ENCODE results near the gene DUSP1. TPM values are rescaled to one million over a fixed set of nuclear protein-coding genes. Genes with fewer than 3 reads are reported as not detected.

The DUSP1 gene
- total and polyA plus RNA-seq, 2 of the 13 experiments (the other 11 are each of a cell fraction or from before 2014, with no cell fraction given): 27.1 to 55.5 TPM

GRCh38 chr5:172724242-172725183 is 46.5 kb downstream of the DUSP1 start (continued):
- no peak for TF ChIP-seq EEA1 (CRISPR knock-in tag; IDR thresholded peaks at IDR 0.05; ENCODE audit: borderline replicate concordance)
- TF ChIP-seq CBX5 (CRISPR knock-in tag; IDR thresholded peaks at IDR 0.05; ENCODE audit: borderline replicate concordance): no peak
- TF ChIP-seq FOXJ3 (CRISPR knock-in tag; IDR thresholded peaks at IDR 0.05; ENCODE audit: borderline replicate concordance): peak; percentile 50; the same call in 1 of the 2 replicates
- TF ChIP-seq ZFP1 (CRISPR knock-in tag; IDR thresholded peaks at IDR 0.05): no peak
- no peak for TF ChIP-seq ZNF431 (CRISPR knock-in tag; IDR thresholded peaks at IDR 0.05; ENCODE audit: borderline replicate concordance, low read depth)
- TF ChIP-seq GPN1 (CRISPR knock-in tag; IDR thresholded peaks at IDR 0.05; ENCODE audit: borderline replicate concordance): no peak
- no peak for TF ChIP-seq ZNF138 (CRISPR knock-in tag; IDR thresholded peaks at IDR 0.05; ENCODE audit: low read depth)
- TF ChIP-seq SMYD3 (CRISPR knock-in tag; IDR thresholded peaks at IDR 0.05): no peak
- TF ChIP-seq ZNF709 (CRISPR knock-in tag; IDR thresholded peaks at IDR 0.05): no peak
- no peak for TF ChIP-seq ZNF768 (CRISPR knock-in tag; IDR thresholded peaks at IDR 0.05)
- peak; percentile 48; the same call in 1 of the 2 replicates for TF ChIP-seq NR2F2 (IDR thresholded peaks at IDR 0.05; ENCODE audit: borderline replicate concordance, low read depth)
- TF ChIP-seq FOXA3 (CRISPR knock-in tag; IDR thresholded peaks at IDR 0.05): peak; percentile 92
- TF ChIP-seq ZNF605 (CRISPR knock-in tag; IDR thresholded peaks at IDR 0.05): no peak
- no peak for TF ChIP-seq RORA (CRISPR knock-in tag; IDR thresholded peaks at IDR 0.05)
- TF ChIP-seq ZNF784 (CRISPR knock-in tag; IDR thresholded peaks at IDR 0.05; ENCODE audit: borderline replicate concordance): no peak
- TF ChIP-seq TSC22D2 (CRISPR knock-in tag; IDR thresholded peaks at IDR 0.05; ENCODE audit: borderline replicate concordance): no peak
- no peak for TF ChIP-seq HOXD1 (CRISPR knock-in tag; IDR thresholded peaks at IDR 0.05)
- TF ChIP-seq CREBL2 (CRISPR knock-in tag; IDR thresholded peaks at IDR 0.05; ENCODE audit: borderline replicate concordance): no peak
- TF ChIP-seq KMT2A (CRISPR knock-in tag; IDR thresholded peaks at IDR 0.05): no peak
- TF ChIP-seq ZFP62 (CRISPR knock-in tag; IDR thresholded peaks at IDR 0.05): no peak
- no peak for TF ChIP-seq ZNF282 (IDR thresholded peaks at IDR 0.05; ENCODE audit: partially characterized antibody)
- TF ChIP-seq ZNF367 (CRISPR knock-in tag; IDR thresholded peaks at IDR 0.05; ENCODE audit: borderline replicate concordance): no peak
- TF ChIP-seq ATF4 (CRISPR knock-in tag; IDR thresholded peaks at IDR 0.05): no peak
- TF ChIP-seq ZNF503 (CRISPR knock-in tag; IDR thresholded peaks at IDR 0.05): no peak
- peak; percentile 42; the same call in 1 of the 2 replicates for TF ChIP-seq SALL1 (CRISPR knock-in tag; IDR thresholded peaks at IDR 0.05)
- no peak for TF ChIP-seq ZNF33A (CRISPR knock-in tag; IDR thresholded peaks at IDR 0.05; ENCODE audit: borderline replicate concordance)
